Sigmoid colon (tissue), 4 donors: ENCODE data around the gene NPY2R.

Experiments
- EP300 ChIP-seq, 4 donors: sonication (generic); formaldehyde crosslinking; IDR thresholded peaks; one replicate each; pipeline ENCODE4 v1.6.1; 2017; ENCODE audit warnings: antibody characterized with exemption in 4 of 4
- POLR2A ChIP-seq, 2 donors: fragments of 450-650 bp; IDR thresholded peaks; one replicate each; pipeline ENCODE4 v1.6.1; 2016; ENCODE audit warnings: antibody characterized with exemption in 2 of 2, mild to moderate bottlenecking in 2 of 2, moderate library complexity in 2 of 2
- POLR2AphosphoS5 ChIP-seq, 4 donors: sonication (generic); formaldehyde crosslinking; IDR thresholded peaks; one replicate each; pipeline ENCODE4 v1.6.1; 2017; ENCODE audit warnings: antibody characterized with exemption in 4 of 4
- TF ChIP-seq, protein P1 (sequence below), 4 experiments: fragments of 450-650 bp in 3 of 4; fragments of 200-600 bp in 1 of 4; IDR thresholded peaks; one replicate each; pipeline ENCODE4 v1.5.1; 2016 to 2019; ENCODE audit warnings: antibody characterized with exemption in 4 of 4, mild to moderate bottlenecking in 3 of 4, moderate library complexity in 2 of 4

- TF ChIP-seq, protein P1, sequence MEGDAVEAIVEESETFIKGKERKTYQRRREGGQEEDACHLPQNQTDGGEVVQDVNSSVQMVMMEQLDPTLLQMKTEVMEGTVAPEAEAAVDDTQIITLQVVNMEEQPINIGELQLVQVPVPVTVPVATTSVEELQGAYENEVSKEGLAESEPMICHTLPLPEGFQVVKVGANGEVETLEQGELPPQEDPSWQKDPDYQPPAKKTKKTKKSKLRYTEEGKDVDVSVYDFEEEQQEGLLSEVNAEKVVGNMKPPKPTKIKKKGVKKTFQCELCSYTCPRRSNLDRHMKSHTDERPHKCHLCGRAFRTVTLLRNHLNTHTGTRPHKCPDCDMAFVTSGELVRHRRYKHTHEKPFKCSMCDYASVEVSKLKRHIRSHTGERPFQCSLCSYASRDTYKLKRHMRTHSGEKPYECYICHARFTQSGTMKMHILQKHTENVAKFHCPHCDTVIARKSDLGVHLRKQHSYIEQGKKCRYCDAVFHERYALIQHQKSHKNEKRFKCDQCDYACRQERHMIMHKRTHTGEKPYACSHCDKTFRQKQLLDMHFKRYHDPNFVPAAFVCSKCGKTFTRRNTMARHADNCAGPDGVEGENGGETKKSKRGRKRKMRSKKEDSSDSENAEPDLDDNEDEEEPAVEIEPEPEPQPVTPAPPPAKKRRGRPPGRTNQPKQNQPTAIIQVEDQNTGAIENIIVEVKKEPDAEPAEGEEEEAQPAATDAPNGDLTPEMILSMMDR (IDR thresholded peaks at IDR 0.05), result no peak
- TF ChIP-seq POLR2AphosphoS5 (IDR thresholded peaks at IDR 0.05) (no peak), POLR2A (IDR thresholded peaks at IDR 0.05) (no peak), EP300 (IDR thresholded peaks at IDR 0.05) (no peak)
These were observed 40.7 kb downstream of the NPY2R start for GRCh38 chr4:155249016-155249566.
